GF-D8 (cell line): ENCODE measurements around the gene LARP4B.

Experiments used
- DNase-seq: peaks from one replicate; lab custom pipeline; 2025; lab: John Stamatoyannopoulos, UW

LARP4B gene

DNA sequence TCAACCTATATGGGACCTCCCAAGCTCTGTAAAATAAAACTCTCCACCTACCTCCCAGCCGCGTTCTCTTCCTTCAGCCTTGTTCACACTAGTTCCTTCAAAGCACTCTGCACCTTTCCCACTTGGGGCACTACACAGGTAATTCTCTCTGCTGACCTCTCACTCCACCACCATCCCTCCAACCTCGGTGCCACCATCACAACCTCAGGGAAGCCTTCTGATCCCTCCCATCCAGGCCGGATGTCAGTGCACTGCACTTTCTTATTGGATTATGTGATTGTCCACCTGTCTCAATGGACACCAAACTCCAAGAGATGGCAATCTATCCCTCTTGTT lies 7.0 kb downstream of the LARP4B start:
- no peak for DNase-seq

DNA sequence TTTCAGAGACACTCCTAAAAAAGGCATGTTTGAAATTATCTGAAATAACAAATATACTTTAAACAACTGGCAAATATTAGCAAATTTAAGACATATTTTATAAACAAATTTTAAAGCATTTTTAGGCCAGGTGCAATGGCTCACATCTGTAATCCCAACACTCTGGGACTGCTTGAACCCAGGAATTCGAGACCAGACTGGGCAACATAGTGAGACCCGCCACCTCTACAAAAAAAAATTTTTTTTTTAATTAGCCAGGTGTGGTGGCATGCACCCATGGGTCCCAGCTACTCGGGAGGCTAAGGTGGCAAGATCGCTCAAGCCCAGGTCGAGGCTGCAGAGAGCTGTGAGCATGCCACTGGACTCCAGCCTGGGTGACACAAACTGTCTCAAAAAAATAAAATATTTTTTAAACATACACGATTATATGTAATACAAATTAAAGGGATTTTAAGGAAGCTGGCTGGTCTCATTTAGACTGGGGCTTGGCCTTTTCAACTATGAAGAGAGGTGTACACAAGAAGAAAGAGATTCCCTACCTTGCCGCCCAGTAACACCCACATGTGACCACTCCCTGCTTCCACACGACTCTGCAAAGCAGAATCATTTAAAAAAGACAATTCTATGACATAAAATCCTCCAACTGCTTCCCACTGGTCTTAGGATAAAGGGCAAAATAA lies 7.5 kb downstream of the LARP4B start:
- DNase-seq: no peak

DNA sequence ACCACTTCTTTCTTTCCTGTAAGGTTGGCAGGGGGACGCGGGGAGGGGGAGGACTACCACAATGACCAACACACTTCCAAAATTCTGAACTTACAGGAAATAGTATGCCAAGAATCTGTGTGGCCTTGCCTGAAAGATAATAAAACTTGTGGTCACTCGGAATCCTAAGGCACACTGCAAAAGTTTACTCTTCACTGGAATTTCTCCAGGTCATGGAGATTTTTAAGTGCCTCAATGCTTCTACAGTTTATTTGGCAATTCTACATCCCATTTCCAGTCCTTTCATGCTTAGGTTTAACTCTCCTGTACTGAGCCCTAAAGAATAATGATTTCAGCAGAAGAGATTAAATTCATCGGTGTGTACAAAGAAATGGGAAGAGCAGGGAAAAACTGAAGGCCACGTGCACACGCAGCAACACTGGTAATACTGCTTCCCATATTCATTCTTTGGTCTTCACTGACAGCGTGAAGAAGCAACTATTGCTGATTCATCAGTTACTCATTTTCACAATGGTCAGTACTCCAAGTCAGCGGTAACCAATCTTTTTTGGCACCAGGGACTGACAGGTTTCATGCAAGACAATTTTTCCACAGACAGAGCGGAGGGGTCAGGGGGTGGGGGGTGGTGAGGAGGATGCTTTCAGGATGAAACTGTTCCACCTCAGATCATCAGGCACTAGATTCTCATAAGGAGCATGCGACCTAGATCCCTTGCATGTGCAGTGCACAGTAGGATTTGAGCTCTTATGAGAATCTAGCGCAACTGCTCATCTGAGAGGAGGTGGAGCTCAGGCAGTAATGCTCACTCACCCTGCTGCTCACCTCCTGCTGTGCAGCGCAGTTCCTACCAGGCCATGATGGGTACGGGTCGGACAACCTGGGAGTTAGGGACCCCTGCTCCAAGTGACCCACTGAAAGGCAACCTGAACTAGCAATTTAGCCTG lies 9.8 kb downstream of the LARP4B start:
- DNase-seq: no peak

DNA sequence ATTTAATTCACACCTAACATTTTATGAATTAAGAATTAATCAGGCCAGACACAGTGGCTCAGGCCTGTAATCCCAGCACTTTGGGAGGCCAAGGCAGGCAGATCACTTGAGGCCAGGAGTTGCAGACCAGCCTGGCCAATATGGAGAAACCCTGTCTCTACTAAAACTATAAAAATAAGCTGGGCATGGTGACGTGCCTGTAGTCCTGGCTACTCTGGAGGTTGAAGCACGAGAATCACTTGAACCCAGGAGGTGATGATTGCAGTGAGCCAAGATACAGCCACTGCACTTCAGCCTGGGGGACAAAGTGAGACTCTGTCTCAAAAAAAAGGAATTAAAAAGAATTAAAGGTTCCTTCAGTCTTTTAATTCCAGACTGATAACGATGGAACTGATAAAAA lies 11.1 kb downstream of the LARP4B start:
- DNase-seq: no peak

DNA sequence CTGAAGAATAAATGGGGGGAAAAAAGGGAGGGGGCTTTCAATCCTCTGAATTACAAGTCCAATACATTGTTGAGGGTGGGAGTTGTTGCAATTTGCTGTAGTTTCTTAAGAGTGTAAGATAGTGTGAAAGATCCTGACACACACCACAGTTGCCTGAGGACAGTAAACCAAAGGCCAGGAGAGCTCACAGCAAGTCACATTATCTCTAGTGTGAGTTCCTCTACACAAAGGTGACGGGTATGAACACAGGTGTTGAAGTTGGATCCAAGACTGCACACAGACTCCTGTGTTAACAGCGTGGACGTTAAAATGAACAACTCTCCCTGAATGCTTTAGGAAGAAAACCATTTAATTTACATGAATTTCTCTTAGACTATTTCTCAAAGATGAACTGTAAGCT lies 12.0 kb downstream of the LARP4B start:
- no peak for DNase-seq

DNA sequence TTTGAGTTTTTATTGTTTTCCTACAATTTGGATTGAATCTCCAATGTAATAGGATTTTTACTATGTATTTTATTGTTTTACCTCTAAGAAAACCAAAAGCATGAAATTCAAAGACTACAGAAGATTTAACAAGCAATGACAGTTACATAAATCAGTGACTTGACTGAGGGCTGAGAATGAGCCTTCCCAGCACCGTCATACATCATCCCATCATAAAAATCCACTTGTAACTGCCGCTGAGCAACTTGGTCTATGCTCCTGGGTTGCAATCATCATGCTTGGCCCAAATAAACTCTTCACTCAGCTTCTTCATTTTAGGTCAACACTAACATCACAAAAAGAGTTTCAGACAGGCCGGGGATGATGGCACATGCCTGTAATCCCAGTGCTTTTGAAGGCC lies 13.5 kb downstream of the LARP4B start:
- no peak for DNase-seq

DNA sequence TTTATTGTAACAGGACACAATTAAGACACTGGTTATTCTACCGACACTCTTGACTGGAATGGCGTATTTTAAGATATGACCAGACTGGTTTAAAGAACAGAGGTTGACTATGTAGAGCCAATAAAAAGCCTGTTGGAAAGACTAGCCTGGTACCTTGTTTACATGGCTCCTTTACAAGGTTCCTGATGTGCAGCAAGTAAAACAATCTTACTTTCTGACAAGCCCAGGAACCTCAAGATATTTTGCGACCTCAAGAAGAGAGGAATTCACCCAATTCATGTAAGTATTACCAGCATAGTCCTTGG lies 14.1 kb downstream of the LARP4B start:
- DNase-seq: no peak

DNA sequence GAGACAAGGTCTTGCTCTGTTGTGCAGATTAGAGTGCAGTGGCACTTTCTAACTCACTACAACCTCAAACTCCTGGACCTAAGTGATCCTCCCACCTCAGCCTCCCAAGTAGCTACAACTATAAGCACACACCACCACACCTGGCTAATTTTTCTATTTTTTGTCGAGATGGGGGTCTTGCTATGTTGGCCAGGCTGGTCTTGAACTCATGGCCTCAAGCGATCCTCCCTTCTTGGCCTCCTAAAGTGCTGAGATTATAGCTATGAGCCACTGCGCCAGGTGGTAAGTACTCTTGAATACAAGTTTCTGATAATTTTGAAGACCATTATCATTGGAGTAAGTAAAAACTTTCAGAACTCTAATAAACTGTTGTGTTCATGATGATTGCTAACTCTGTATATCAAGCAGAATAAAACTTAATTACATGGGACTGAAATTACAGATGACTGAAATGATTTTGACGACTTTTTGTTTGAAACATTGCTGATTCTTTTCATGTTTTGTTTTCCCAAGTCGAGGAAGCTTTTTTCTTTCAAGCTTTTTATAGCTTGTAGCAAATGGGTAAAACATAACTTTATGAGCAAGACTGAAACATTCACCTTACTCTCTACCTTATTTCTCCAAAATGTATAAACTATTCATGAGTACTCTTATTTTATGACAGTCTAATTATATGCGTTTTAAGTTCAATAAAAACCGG lies 14.6 kb downstream of the LARP4B start:
- no peak for DNase-seq

DNA sequence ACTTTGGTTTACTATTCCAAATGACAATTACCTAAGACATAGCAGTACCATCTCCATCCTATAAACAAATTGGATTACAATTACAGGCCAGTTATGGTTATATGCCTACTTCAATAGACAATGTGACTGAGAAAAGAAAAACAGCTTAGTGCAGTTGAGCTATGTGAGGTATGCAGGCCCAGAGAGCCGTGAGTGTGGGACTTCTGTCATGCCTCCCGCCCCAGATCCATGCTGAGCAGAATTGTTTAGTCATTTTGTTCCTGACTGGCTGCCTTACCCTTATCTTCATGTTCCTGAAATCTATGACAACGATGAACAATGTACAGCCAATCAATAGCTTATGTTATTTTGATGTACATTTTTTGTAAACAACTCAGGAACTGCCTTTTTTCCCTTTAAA lies 21.7 kb downstream of the LARP4B start:
- no peak for DNase-seq

DNA sequence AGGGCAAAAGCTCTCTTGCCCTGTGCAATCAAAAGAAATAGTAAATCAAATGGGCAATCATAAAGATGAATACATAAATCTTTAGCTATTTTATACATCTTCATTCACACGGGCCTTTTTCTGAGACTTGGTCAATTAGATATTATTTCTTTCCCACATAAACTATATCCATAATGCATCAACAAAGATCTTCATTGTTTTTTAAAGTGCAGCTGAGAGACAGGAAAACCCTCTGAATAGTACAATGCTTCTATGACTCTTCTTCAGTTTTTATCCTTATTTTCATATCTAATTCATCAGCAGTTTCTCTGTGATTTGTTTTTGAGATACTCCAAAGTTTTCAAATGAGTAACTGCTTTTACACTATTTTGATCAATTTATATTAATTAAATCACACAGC lies 25.5 kb downstream of the LARP4B start:
- DNase-seq: no peak

DNA sequence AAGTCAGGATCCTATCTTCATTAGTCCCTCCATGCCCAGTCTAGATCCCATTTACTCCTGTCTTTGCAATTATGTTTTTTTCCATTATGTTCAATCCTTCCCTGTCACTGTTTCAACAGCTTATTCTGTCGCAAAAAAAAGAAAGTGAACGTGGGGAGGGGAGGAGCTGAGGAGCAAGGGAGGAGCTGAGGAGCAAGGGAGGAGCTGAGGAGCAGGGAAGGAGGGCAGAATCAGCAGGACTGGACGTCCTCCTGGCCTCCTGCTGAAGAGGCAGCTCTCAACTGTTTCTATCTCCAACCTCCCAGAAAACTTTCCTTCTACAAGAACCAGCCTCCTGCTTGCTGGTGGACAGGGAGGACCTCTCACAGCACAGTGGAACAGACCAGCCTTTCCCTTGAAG lies 26.0 kb downstream of the LARP4B start:
- no peak for DNase-seq

DNA sequence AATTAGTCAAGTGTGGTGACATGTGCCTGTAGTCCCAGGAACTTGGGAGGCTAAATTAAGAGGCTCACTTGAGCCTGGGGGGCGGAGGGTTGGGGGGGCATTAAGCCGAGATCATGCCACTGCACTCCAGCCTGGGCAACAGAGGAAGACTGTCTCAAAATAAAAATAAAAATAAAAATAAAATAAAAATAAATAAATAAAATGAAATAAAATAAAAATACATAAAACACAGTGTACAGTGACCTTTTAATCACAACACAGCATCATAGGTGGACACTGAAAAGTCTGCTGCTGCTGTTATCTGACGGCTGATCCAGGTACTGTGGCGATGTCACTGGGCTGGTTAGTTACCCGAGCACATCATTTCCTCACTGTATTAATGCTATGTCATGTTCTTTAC lies 27.1 kb downstream of the LARP4B start:
- DNase-seq: no peak

DNA sequence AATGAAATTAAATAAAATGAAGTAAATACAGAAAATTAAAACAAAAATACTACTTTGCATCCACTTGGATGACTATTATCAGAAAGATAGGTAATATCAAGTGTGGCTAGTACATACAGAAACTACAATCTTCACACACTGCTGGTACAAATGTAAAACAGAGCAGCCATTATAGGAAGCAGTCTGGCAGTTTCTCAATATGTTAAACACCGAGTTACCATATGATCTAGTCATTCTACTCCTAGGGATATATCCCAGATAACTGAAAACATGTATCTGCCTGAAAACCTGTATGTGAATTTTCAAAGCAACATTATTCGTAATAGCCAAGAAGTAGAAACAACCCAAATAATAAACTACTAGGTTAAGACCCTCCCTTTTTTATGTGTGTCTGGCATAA lies 33.4 kb downstream of the LARP4B start:
- no peak for DNase-seq

DNA sequence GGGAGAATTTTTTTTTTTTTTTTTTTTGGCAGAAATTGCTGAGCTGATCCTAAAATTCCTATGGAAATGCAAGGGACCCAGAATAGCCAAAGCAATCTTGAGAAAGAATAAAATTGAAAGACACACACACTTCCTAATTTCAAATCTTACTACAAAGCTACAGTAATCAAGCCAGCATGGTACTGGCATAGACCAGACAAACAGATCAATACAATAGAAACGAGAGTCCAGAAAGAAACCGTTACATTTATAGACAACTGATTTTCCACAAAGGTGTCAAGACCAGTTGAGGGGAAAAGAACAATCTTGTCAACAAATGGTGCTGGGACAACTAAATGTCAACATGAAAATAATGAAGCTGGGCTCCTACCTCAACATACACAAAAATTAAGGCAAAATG lies 34.5 kb downstream of the LARP4B start:
- DNase-seq: no peak

DNA sequence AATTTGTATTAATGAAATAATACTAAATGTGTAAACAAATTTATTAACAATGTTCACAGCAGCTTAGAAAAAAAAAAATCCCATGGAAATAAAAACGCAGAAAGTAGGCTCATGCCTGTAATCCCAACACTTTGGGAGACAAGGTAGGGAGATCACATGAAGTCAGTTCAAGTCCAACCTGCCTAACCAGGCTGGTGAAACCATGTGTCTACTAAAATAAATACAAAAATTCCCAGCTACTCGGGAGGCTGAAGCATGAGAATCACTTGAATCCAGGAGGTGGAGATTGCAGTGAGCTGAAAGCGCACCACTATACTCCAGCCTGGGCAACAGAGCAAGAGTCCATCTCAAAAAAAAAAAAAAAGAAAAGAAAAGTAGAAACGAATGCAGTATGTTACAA lies 36.2 kb downstream of the LARP4B start:
- DNase-seq: no peak

DNA sequence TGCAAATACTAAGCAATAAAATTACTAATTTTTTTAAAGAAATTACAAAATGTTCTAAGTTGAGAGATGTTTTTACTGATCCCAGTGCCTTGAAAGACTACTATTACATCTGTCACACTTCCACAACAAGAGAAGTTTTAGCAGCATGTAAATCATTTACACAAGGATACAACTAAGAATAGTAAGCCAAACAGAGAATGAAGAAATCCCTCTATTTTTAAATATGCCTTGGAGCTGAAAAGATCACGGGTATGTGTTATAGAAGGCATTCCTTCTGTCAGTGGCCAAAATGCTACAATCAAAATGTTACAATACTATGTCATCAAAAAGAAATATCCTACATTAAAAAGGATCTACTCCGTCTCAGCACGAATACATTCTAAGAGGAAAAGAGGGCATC lies 52.6 kb downstream of the LARP4B start:
- no peak for DNase-seq

DNA sequence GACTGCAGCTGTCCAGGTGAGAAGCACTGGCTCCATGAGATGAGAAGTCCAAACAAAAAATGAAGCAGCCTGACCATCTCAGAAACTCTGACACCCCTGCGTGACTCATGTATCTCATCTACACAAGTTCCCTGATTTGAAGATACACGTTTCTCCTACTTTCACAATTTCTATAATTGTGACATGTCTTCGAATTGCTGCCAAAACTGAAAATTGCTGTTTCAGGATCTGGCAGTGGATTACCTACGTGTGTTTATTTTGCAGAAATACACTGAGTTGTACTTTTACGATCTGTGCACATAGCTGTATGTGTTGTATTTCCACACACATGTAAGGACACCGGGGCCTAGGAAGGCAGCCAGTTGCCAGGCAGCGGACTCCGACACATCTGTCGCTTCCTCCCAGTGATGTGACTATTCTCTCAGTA lies 53.2 kb downstream of the LARP4B start:
- DNase-seq: no peak

DNA sequence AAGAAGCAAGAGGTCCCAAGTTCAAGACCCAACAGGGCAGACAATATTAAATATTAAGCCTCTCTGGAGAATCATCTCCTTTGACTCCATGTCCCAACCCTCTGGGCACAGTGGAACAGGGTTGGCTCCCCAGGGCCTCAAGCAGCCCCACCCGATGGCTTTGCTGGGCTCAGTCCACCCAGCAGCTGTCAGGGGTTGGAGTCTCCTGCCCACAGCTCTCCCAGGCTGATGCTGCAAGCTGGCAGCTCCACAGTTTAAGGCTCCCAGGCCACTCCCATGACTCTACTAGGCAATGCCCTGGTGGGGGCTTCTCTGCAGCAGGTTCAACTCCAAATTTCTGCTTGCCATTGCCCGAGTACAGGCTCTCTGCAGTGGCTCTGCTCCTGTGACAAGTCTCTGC lies 55.1 kb downstream of the LARP4B start:
- no peak for DNase-seq

DNA sequence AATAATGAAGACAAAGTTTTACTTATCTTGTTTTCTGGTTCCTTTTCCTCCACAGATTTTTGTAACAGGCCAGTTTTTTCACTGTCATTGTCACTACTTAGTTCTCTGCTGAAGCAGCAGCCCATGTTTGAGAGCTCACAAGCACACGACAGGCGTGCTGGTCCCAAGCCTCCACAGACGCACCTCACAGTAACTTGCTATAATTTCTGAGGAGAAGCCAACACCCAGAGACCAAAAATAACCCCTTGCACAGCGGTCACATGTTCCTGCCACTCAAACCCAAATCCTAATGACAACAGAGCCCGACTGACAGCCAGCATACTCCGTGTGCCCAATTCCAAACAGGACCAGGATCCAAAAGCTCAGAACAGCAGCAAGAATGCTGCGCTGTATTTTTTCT lies 58.5 kb downstream of the LARP4B start:
- DNase-seq: no peak

DNA sequence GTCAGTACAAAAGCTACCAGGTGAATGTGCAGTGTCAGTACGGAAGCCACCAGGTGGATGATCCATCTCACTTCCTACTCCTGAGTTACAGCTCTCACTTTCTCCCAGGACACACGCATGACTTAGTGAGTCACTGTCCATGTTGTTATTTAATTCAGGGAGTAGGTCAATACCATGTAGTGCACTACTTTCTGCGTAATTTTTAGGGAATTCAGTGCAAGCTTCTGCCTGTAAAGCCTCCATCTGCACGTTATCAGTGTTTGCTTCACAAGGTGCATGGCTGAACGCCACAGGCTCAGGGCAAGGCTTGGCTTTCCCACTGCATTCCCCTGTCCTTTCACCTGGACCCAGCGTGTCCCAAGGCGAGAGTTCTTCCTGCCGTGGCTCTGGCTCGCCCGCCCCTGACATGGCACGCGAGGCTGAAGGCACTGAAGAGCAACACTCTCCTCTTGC lies 59.5 kb downstream of the LARP4B start:
- no peak for DNase-seq

DNA sequence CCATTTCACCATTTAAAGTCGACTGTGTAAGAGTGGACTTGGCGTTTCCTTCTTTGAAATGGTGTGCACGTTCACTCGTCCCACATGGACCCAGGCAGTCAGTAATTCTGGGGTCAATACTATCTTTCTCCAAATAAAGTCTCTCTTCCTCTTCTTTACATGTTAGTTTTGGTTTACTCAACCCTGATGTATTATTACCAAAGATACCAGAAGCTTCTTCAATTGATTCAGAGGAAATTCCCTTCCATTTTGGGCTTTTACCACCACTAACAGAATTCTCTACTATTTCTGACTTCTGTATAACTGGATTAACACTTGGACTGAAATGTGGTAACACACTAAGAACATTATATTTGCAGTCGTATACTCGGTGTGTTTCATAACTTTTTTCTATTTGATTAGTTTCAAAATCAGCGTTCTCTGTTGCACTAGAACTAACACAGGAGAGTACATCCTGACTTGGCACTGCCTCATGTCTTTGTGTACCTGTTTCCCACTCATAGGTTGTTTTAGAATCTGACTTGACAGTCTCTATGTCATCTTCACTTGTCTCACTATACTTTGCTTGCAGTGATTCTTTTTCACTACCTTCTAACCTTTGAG lies 60.8 kb downstream of the LARP4B start:
- DNase-seq: no peak

DNA sequence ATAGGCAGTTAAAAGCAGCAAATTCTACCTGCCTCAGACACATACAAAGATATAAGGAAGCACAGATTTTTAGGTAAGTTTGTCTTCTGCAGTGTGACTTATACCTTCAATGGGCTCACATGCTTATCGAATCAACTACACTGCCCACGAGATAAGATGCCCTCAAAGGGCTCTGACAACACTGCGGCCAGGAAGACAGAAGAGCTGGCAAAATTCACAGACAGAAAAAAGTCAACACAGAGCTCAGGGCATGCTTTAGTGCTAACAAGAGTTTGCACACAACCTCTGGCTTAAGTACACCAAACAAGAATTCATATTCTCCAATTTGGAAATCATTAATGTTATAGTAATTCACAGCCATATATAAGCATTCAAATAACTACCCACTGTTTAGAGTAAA lies 62.3 kb downstream of the LARP4B start:
- DNase-seq: no peak

DNA sequence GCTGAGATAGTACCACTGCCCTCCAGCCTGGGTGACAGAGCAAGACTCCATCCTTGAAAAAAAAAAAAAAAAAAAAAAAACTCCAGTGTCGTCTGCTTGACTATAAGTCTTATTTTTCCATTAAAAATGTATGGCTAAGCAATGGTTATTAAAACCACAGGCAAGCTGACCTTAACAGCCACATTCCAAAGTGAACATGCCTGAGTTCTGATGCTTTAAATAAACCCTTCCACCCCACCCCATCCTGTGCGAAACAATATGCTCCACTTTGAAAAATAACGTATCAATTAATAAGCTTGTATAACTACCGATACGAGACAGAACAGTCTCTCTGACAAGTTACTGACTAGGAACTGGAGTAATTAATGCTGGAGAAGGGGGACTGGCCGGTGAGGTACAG lies 63.7 kb downstream of the LARP4B start:
- no peak for DNase-seq
